Mesothelial cell of epicardium (in vitro differentiated cells): ENCODE measurements around the gene LSP1. TPM values are rescaled to one million over a fixed set of nuclear protein-coding genes. Genes with fewer than 3 reads are reported as not detected.

ENCODE experiments used
- DNase-seq, 2 experiments: peaks; one replicate each; pipeline ENCODE4 v3.0.0; 2021; ENCODE audit warnings: low spot score in 2 of 2; ENCODE audit not compliant: unreplicated experiment in 2 of 2
- H3K27ac Mint-ChIP-seq: 2 replicates; pipeline ENCODE4 v1.8.0; 2021; ENCODE audit warnings: mixed read lengths
- H3K27me3 Mint-ChIP-seq: 2 replicates; pipeline ENCODE4 v1.8.0; 2021; ENCODE audit warnings: low read depth, mixed read lengths
- H3K36me3 Mint-ChIP-seq: 2 replicates; pipeline ENCODE4 v1.8.0; 2021; ENCODE audit warnings: mixed read lengths
- H3K4me1 Mint-ChIP-seq: 2 replicates; pipeline ENCODE4 v1.8.0; 2021; ENCODE audit warnings: mixed read lengths
- H3K4me3 Mint-ChIP-seq: 2 replicates; pipeline ENCODE4 v1.8.0; 2021; ENCODE audit warnings: mild to moderate bottlenecking, moderate library complexity, mixed read lengths
- H3K9me3 Mint-ChIP-seq: 2 replicates; pipeline ENCODE4 v1.8.0; 2021; ENCODE audit warnings: mixed read lengths
- total RNA-seq: library from RNA; stranded (reverse); gene quantifications from 3 replicates; pipeline ENCODE4 v1.2.1, GENCODE V29; 2021
- TF ChIP-seq, protein P1 (sequence below): fragments of 200-600 bp; sonication (generic); IDR thresholded peaks from one replicate; pipeline ENCODE4 v1.5.0; 2021; ENCODE audit warnings: antibody characterized with exemption; ENCODE audit not compliant: unreplicated experiment

Gene LSP1
- total RNA-seq, 1 donor from 2014 or later, result 4.9 TPM

DNA sequence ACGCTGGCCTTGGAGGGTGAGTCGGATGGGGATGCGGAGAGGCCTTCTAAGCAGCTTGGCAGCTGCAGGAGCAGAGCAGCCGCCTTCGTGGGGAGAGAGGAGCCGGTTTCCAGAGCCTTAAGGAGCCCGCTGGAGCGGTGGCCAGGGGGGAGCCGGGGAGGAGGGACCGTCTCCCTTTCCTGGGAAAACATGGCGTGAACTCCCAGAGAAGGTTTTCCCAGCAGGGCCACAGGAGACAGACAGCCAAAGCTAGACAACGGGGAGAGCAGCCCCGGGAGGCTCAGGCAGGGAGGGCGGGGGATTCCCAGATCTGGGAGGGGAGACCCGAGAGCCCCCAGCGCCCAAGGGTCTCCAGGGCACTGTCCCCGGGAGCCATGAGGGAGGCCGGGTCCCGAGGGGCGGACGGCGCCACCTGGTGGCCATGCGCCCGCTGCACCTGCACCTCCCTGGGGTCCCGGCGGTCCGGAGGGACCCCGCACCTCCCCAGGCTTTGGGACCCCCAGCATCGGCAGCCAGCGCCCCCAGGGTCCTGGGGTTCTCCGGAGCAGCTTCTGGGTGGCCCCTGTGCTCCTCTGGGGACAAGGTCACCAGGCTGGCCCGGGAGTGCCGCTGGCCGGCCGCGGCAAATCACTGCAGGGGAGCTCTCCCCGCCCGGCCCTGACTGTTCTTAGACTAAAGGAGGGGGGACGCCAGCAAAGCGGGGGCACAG lies 20.5 kb upstream of the LSP1 start:
- H3K9me3 Mint-ChIP-seq, result no peaks in the 10 kb centered on the region
- no peaks in the 10 kb centered on the region for H3K27me3 Mint-ChIP-seq
- H3K27ac Mint-ChIP-seq, result peak overlapping the region; percentile 79
- DNase-seq, result peak; percentile 61 to 86
- H3K36me3 Mint-ChIP-seq, result no peaks in the 10 kb centered on the region
- peaks cover 52% of the 10 kb centered on the region for H3K4me1 Mint-ChIP-seq
- TF ChIP-seq, protein P1, sequence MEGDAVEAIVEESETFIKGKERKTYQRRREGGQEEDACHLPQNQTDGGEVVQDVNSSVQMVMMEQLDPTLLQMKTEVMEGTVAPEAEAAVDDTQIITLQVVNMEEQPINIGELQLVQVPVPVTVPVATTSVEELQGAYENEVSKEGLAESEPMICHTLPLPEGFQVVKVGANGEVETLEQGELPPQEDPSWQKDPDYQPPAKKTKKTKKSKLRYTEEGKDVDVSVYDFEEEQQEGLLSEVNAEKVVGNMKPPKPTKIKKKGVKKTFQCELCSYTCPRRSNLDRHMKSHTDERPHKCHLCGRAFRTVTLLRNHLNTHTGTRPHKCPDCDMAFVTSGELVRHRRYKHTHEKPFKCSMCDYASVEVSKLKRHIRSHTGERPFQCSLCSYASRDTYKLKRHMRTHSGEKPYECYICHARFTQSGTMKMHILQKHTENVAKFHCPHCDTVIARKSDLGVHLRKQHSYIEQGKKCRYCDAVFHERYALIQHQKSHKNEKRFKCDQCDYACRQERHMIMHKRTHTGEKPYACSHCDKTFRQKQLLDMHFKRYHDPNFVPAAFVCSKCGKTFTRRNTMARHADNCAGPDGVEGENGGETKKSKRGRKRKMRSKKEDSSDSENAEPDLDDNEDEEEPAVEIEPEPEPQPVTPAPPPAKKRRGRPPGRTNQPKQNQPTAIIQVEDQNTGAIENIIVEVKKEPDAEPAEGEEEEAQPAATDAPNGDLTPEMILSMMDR, result peak; percentile 99
- H3K4me3 Mint-ChIP-seq, result peak overlapping the region; percentile 43

DNA sequence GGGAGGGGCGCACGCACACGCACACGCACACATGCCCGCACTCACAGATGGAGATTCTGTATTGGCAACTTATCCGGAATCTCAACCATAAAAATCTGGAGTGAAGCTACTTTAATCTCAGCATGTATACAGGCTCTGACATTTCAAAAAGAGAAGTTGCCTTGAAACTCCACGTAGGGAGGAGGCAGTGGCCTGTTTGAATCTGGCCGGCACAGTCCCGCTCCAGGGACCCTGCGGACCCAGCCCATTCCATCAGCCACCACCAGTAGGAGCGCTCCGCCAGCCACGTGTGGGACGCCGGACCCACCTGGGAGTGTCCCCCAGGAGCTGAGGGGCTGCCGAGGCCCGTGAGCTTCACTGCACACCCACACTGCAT lies 20.0 kb upstream of the LSP1 start:
- peak overlapping the region; percentile 56 for H3K27ac Mint-ChIP-seq
- H3K4me1 Mint-ChIP-seq, result peaks cover 47% of the 10 kb centered on the region
- no peak overlapping the region for H3K4me3 Mint-ChIP-seq
- H3K9me3 Mint-ChIP-seq, result no peaks in the 10 kb centered on the region
- TF ChIP-seq, protein P1, result no peak
- H3K36me3 Mint-ChIP-seq, result no peaks in the 10 kb centered on the region
- H3K27me3 Mint-ChIP-seq, result no peaks in the 10 kb centered on the region
- DNase-seq, result no peak

DNA sequence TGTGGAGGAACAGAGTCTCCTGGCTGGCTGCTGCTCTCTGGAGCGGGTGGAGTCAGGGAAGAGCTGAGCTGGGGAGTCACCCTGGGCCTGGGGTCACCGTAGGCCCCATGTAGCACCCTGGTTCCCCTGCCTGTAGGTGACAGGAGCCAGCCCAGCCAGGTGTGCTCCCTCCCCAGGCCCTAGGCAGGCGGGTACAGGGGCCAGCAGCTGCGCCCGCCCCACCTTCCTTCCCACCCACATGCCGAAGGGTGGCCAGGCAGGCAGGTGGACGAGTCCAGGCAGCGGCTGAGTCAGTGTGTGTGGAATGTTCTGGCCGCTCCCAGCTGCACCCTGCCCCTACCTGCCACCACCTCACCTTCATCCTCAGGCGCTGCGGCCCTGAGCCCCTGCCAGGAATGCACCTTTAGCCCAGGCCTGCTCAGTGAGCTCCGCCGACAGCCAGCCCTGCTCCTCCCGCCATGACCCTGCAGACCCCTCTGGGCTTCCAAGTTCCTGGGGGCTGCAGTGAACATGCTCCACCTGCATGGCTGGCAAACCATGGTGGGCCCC lies 18.7 kb upstream of the LSP1 start:
- no peaks in the 10 kb centered on the region for H3K9me3 Mint-ChIP-seq
- peak overlapping the region; percentile 87 for H3K27ac Mint-ChIP-seq
- TF ChIP-seq, protein P1, result no peak
- H3K27me3 Mint-ChIP-seq, result no peaks in the 10 kb centered on the region
- H3K4me1 Mint-ChIP-seq, result peaks cover 34% of the 10 kb centered on the region
- H3K4me3 Mint-ChIP-seq, result no peak overlapping the region
- H3K36me3 Mint-ChIP-seq, result no peaks in the 10 kb centered on the region
- DNase-seq, result no peak

DNA sequence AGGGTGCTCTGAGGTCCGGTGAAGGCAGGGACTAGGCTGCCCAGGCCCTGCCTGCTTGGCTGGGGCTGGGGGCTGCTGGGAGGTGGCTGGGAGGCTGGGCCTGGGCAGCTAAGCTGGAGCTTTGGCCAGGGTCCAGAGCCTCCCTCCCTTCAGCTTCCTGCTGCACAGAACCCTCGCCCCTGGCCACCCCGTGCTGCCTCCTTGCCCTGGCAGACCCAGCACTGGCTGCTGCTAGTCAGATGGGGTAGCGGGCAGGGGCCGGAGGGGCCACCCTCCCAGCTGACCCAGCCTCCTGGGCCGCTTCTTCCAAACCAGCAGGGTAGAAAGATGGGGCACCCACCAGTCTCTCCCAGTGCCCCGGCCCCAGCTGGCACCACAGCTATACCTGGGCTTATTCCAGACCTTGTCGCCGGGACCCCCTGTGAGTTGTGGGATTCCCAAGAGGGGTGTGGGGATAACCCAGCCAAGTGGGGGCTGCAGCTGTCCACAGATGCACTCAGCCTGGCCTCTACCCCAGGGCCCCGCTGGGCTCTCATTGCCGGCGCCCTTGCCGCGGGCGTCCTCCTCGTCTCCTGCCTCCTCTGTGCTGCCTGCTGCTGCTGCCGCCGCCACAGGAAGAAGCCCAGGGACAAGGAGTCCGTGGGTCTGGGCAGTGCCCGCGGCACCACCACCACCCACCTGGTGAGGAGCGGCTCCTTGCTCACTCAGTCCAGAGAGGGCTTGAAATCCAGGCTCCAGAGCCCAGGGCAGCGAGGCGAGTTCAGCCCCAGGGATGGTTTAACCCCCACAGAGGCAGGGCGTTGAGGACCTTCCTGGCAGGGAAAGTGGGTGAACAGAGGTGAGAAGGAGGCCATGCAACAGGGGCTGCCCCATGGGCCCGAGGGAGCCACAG lies 17.9 kb upstream of the LSP1 start, which contains the start of gene SYT8:
SYT8 (plus strand) TSS at position 212 of the 892 bp plus-strand sequence; CDS start at position 328, 116 bp downstream.
- TF ChIP-seq, protein P1, result no peak
- no peaks in the 10 kb centered on the region for H3K9me3 Mint-ChIP-seq
- no peaks in the 10 kb centered on the region for H3K36me3 Mint-ChIP-seq
- no peak for DNase-seq
- peak within 1 kb of the TSS; percentile 87 for H3K27ac Mint-ChIP-seq
- peaks cover 33% of the 10 kb centered on the region for H3K4me1 Mint-ChIP-seq
- no peak within 1 kb of the TSS for H3K4me3 Mint-ChIP-seq
- no peaks in the 10 kb centered on the region for H3K27me3 Mint-ChIP-seq

DNA sequence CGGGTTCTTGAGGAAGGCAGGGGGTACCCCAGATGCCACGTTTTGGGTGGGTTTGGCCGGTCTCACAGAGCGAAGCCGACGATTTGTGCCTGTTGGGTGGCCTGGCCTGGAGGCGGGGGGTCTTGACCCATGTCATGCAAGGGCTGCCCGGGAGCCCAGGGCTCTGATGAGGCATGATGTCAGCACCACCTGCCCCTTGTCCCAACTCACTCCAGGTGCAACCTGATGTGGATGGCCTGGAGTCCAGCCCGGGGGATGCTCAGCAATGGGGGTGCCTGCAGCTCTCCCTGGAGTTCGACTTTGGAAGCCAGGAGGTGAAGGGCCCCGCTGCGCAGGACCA lies 17.2 kb upstream of the LSP1 start:
- Mint-ChIP-seq H3K27ac (no peak overlapping the region), H3K9me3 (no peaks in the 10 kb centered on the region)

More for the DNA sequence above, 17.2 kb upstream of the LSP1 start:
- H3K4me3 Mint-ChIP-seq, result no peak overlapping the region
- TF ChIP-seq, protein P1, result no peak
- H3K27me3 Mint-ChIP-seq, result no peaks in the 10 kb centered on the region
- peaks cover 27% of the 10 kb centered on the region for H3K4me1 Mint-ChIP-seq
- no peak for DNase-seq
- H3K36me3 Mint-ChIP-seq, result no peaks in the 10 kb centered on the region
